ENCODE measurements around the gene HTT-AS.

HTT-AS gene

GRCh38 chr4:3041192-3042142 is 32.9 kb downstream of the HTT-AS start:
- TF ChIP-seq, protein P1, sequence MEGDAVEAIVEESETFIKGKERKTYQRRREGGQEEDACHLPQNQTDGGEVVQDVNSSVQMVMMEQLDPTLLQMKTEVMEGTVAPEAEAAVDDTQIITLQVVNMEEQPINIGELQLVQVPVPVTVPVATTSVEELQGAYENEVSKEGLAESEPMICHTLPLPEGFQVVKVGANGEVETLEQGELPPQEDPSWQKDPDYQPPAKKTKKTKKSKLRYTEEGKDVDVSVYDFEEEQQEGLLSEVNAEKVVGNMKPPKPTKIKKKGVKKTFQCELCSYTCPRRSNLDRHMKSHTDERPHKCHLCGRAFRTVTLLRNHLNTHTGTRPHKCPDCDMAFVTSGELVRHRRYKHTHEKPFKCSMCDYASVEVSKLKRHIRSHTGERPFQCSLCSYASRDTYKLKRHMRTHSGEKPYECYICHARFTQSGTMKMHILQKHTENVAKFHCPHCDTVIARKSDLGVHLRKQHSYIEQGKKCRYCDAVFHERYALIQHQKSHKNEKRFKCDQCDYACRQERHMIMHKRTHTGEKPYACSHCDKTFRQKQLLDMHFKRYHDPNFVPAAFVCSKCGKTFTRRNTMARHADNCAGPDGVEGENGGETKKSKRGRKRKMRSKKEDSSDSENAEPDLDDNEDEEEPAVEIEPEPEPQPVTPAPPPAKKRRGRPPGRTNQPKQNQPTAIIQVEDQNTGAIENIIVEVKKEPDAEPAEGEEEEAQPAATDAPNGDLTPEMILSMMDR (IDR thresholded peaks at IDR 0.05; ENCODE audit: low read depth, low read length, missing control alignments): no peak
- peak; percentile 64 for DNase-seq
- Histone ChIP-seq H3K36me3 (replicated peaks) (no peaks in the 10 kb centered on the region), H3K27me3 (replicated peaks) (no peaks in the 10 kb centered on the region), H3K27ac (no peak overlapping the region), H3K4me3 (ENCODE audit: low read depth, low read length) (peak overlapping the region; percentile 46)
- in situ Hi-C loops (cut with HindIII; ENCODE audit: low pct_ligation_motif_present, low sequenced_read_pairs): no loop called here

DNA sequence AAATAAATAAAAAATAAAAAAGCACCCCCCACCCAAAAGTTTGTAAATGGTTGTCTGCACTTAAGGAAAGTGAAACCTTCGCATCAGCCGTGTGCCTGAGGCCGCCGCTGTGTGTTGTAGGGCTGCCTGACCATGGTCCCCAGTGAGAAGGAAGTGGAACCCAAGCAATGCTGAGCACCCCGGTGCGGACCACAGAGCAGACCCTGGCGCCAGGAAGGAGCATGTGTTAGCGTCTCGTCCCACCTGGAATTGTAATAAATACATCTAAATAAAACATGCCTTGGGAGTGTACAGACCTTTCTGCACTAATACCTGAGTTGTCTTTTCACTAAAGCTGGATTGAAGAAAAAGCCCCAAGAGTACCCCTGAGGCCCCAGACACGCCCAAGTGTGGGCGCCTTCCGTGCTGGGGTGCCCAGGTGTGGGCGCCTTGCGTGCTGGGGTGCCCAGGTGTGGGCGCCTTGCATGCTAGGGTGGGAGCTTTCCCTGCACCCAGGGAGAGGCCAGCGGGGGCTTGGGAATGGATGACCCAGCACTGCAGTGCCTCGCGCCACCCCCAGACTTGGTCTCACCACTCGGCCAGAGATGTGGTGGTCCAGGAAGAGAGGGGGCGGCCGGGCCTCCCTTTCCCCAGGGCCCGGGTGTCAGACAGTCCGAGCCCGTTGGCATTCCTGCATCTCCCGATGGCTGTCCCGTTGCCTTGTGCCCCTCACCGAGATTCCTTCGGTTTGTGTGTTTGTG is 33.7 kb downstream of the HTT-AS start:
- TF ChIP-seq, protein P1 (IDR thresholded peaks at IDR 0.05; ENCODE audit: low read depth, low read length, missing control alignments): no peak
- DNase-seq: no peak
- in situ Hi-C loops (cut with HindIII; ENCODE audit: low pct_ligation_motif_present, low sequenced_read_pairs): no loop called here
- H3K36me3 ChIP-seq (replicated peaks): no peaks in the 10 kb centered on the region
- H3K4me3 ChIP-seq (ENCODE audit: low read depth, low read length): no peak overlapping the region
- no peaks in the 10 kb centered on the region for H3K27me3 ChIP-seq (replicated peaks)
- H3K27ac ChIP-seq: no peak overlapping the region

- in situ Hi-C loops (cut with HindIII; ENCODE audit: low pct_ligation_motif_present, low sequenced_read_pairs): no loop called here
- Histone ChIP-seq H3K27me3 (replicated peaks) (no peaks in the 10 kb centered on the region), H3K27ac (no peak overlapping the region), H3K4me3 (ENCODE audit: low read depth, low read length) (no peak overlapping the region), H3K36me3 (replicated peaks) (no peaks in the 10 kb centered on the region)
- TF ChIP-seq, protein P1 (IDR thresholded peaks at IDR 0.05; ENCODE audit: low read depth, low read length, missing control alignments): no peak
- DNase-seq: no peak
These were observed 34.5 kb downstream of the HTT-AS start for GRCh38 chr4:3039706-3040366.

GRCh38 chr4:3037957-3038461 is 36.3 kb downstream of the HTT-AS start:
- H3K27me3 ChIP-seq (replicated peaks): no peaks in the 10 kb centered on the region
- DNase-seq: no peak
- no peak overlapping the region for H3K4me3 ChIP-seq (ENCODE audit: low read depth, low read length)
- TF ChIP-seq, protein P1 (IDR thresholded peaks at IDR 0.05; ENCODE audit: low read depth, low read length, missing control alignments): no peak
- no peak overlapping the region for H3K27ac ChIP-seq
- in situ Hi-C loops (cut with HindIII; ENCODE audit: low pct_ligation_motif_present, low sequenced_read_pairs): no loop called here
- H3K36me3 ChIP-seq (replicated peaks): no peaks in the 10 kb centered on the region

GRCh38 chr4:3036131-3036952 is 38.0 kb downstream of the HTT-AS start:
- Histone ChIP-seq H3K36me3 (replicated peaks) (no peaks in the 10 kb centered on the region), H3K27me3 (replicated peaks) (no peaks in the 10 kb centered on the region), H3K27ac (no peak overlapping the region), H3K4me3 (ENCODE audit: low read depth, low read length) (no peak overlapping the region)
- TF ChIP-seq, protein P1 (IDR thresholded peaks at IDR 0.05; ENCODE audit: low read depth, low read length, missing control alignments): no peak
- in situ Hi-C loops (cut with HindIII; ENCODE audit: low pct_ligation_motif_present, low sequenced_read_pairs): no loop called here
- no peak for DNase-seq

Data from brain microvascular endothelial cell (primary cell).